Endothelial cell of umbilical vein (primary cell): ENCODE data around the gene CUX1. TPM values are rescaled to one million over a fixed set of nuclear protein-coding genes. Genes with fewer than 3 reads are reported as not detected.
"Not testable (repeated sequence)": the region's sequence is repeated elsewhere in the genome, so short reads cannot be mapped to it uniquely, and the experiment has no call there.

ENCODE experiments used
- BruUV-seq: library from RNA; stranded (reverse); fragments of 400-500 nt; replicated peaks from 2 replicates; lab custom pipeline; 2021; lab: Mats Ljungman, UMichigan
- CTCF ChIA-PET: fragments of 300-600, 350-600 bp; sonication (Branson Sonifier 250); formaldehyde crosslinking; loops from one replicate; lab custom pipeline; 2021; ENCODE audit warnings: antibody characterized with exemption, inconsistent platforms; lab: Charles Lee
- POLR2A ChIA-PET: fragments of 300-600, 350-600 bp; sonication (Branson Sonifier 250); formaldehyde crosslinking; loops from one replicate; lab custom pipeline; 2021; ENCODE audit warnings: antibody characterized with exemption, inconsistent platforms; lab: Charles Lee
- DNase-seq: peaks from one replicate; pipeline ENCODE4 v3.0.0-alpha.2; 2011; ENCODE audit warnings: low read depth, low spot score
- FAIRE-seq: peaks from 2 replicates; lab custom pipeline; 2011; peaks lifted over from hg19 to GRCh38; lab: Jason Lieb, UNC
- H2AFZ ChIP-seq: 2 replicates; pipeline ENCODE4 v1.6.0; 2012; ENCODE audit warnings: low read depth, low read length, control low read depth, inconsistent platforms
- H3K27ac ChIP-seq: 2 replicates; pipeline ENCODE4 v1.5.1; 2011; ENCODE audit warnings: low read depth, mild to moderate bottlenecking, control low read depth, low read length, moderate library complexity; ENCODE audit not compliant: insufficient read depth
- H3K27me3 ChIP-seq, 2 experiments: 2 replicates each; pipeline versions ENCODE4 v1.6.0 to v1.6.1; 2011; ENCODE audit warnings: low read length in 2 of 2, mixed read lengths in 1 of 2; ENCODE audit not compliant: control insufficient read depth in 2 of 2, insufficient read depth in 2 of 2
- H3K36me3 ChIP-seq, 2 experiments: 2 replicates in 1 of 2; 3 replicates in 1 of 2; pipeline ENCODE4 v1.5.1; 2011; ENCODE audit warnings: low read length in 2 of 2, mild to moderate bottlenecking in 1 of 2, moderate library complexity in 1 of 2; ENCODE audit not compliant: control insufficient read depth in 2 of 2, insufficient read depth in 2 of 2; ENCODE audit errors: extremely low read depth in 1 of 2
- H3K4me1 ChIP-seq: 3 replicates; pipeline ENCODE4 v1.5.1; 2011; ENCODE audit warnings: mild to moderate bottlenecking, low read length; ENCODE audit not compliant: control insufficient read depth, insufficient read depth; ENCODE audit errors: extremely low read depth
- H3K4me2 ChIP-seq: 2 replicates; pipeline ENCODE4 v1.6.1; 2011; ENCODE audit warnings: low read length, control low read depth, mixed read lengths; ENCODE audit not compliant: insufficient read depth
- H3K4me3 ChIP-seq, 3 experiments: fragments of 200-600 bp in 1 of 3; sonication (generic), shearing (Covaris generic) in 1 of 3; replicated peaks in 1 of 3; 2 replicates each; pipeline ENCODE4 v1.5.1; 2011 to 2016; ENCODE audit warnings: control low read depth in 3 of 3, low read length in 3 of 3, mild to moderate bottlenecking in 2 of 3, inconsistent platforms in 1 of 3, low read depth in 1 of 3, moderate library complexity in 1 of 3; ENCODE audit not compliant: insufficient read depth in 1 of 3
- H3K79me2 ChIP-seq: 2 replicates; pipeline ENCODE4 v1.6.0; 2012; ENCODE audit warnings: low read length, inconsistent platforms; ENCODE audit not compliant: control insufficient read depth, insufficient read depth
- H3K9ac ChIP-seq: replicated peaks from 2 replicates; pipeline ENCODE3; 2011; ENCODE audit warnings: low read length, control low read depth; ENCODE audit not compliant: insufficient read depth; ENCODE audit errors: extremely low read depth
- H3K9me1 ChIP-seq: replicated peaks from 3 replicates; pipeline ENCODE4 v1.6.0; 2011; ENCODE audit warnings: mild to moderate bottlenecking, low read length; ENCODE audit not compliant: control insufficient read depth, insufficient read depth; ENCODE audit errors: extremely low read depth
- H3K9me3 ChIP-seq: replicated peaks from 2 replicates; pipeline ENCODE4 v1.5.1; 2012; ENCODE audit warnings: low read length, inconsistent platforms; ENCODE audit not compliant: control insufficient read depth, insufficient read depth
- H4K20me1 ChIP-seq: replicated peaks from 2 replicates; pipeline ENCODE3; 2011; ENCODE audit warnings: mild to moderate bottlenecking, low read length; ENCODE audit not compliant: control insufficient read depth, insufficient read depth; ENCODE audit errors: extremely low read depth
- EZH2 ChIP-seq: IDR thresholded peaks from 2 replicates; pipeline ENCODE4 v1.6.1; 2012; ENCODE audit warnings: borderline replicate concordance, low read depth, mild to moderate bottlenecking, moderate library complexity, low read length, inconsistent platforms; ENCODE audit not compliant: severe bottlenecking
- GATA2 ChIP-seq: IDR thresholded peaks from 2 replicates; pipeline ENCODE4 v1.7.0; 2011; ENCODE audit warnings: low read depth, mild to moderate bottlenecking, moderate library complexity, mixed read lengths, low read length; ENCODE audit not compliant: insufficient read length, insufficient read depth
- MYC ChIP-seq: IDR thresholded peaks from one replicate; pipeline ENCODE4 v1.6.1; 2011; ENCODE audit warnings: mild to moderate bottlenecking, low read depth, low read length
- POLR2A ChIP-seq: IDR thresholded peaks from 2 replicates; pipeline ENCODE4 v1.6.1; 2012; ENCODE audit warnings: low read depth, mild to moderate bottlenecking, control low read depth, low read length
- dilution Hi-C: fragments of 300-500 bp; cut with MboI; formaldehyde crosslinking; loops from one replicate; pipeline ENCODE4 v1.15.0; 2019; ENCODE audit warnings: low sequenced_read_pairs; ENCODE audit not compliant: extremely low pct_ligation_motif_present
- intact Hi-C: fragments of 100-400 bp; cut with micrococcal nuclease; formaldehyde crosslinking; loops from one replicate; pipeline ENCODE4 v1.10.0; 2022
- polyA plus RNA-seq, 4 experiments: library from polyadenylated mRNA; depleted of rRNA in 3 of 4; stranded (reverse) in 3 of 4; unstranded in 1 of 4; fragments of >200 nt; gene quantifications; 2 replicates each; pipeline versions ENCODE4 v1.2.1 to v1.2.3, GENCODE V29; 2011 to 2012; ENCODE audit warnings: missing spikeins in 1 of 4
- total RNA-seq: library from RNA; stranded (reverse); gene quantifications from 2 replicates; pipeline ENCODE4 v1.2.3, GENCODE V29; 2021

CUX1 gene
- total and polyA plus RNA-seq, 2 donors (not counting 3 experiments of a cell fraction or from before 2014, with no cell fraction given), result 13.8 to 49.8 TPM

- no peaks in the 10 kb centered on the region for H4K20me1 ChIP-seq
- no TSS peak for BruUV-seq
- POLR2A ChIA-PET, result no interaction called here
- H3K4me2 ChIP-seq, result no peak overlapping the region
- no peak overlapping the region for H3K9ac ChIP-seq
- H3K79me2 ChIP-seq, result peaks cover 1% of the 10 kb centered on the region
- DNase-seq (no peak), FAIRE-seq (no peak)
- H3K36me3 ChIP-seq, result no peaks in the 10 kb centered on the region
- H3K9me3 ChIP-seq, result no peaks in the 10 kb centered on the region
- no peak overlapping the region for H3K4me3 ChIP-seq
- H3K27ac ChIP-seq, result no peak overlapping the region
- H3K27me3 ChIP-seq, result no peaks in the 10 kb centered on the region
- intact Hi-C loops (no loop called here), dilution Hi-C loops (no loop called here)
- TF ChIP-seq EZH2 (no peak), MYC (no peak), GATA2 (no peak), POLR2A (no peak)
- CTCF ChIA-PET, result no interaction called here
- no peak overlapping the region for H2AFZ ChIP-seq
- no peaks in the 10 kb centered on the region for H3K9me1 ChIP-seq
- peaks cover 5% of the 10 kb centered on the region for H3K4me1 ChIP-seq
Observed at GRCh38 chr7:101929256-101929655, 111.8 kb downstream of the CUX1 start.

- POLR2A ChIA-PET, H3K27me3 ChIP-seq, H3K4me1 ChIP-seq, FAIRE-seq, dilution Hi-C loops, H4K20me1 ChIP-seq, H3K9me1 ChIP-seq, H3K27ac ChIP-seq, H3K4me3 ChIP-seq, H3K9me3 ChIP-seq, DNase-seq, H3K9ac ChIP-seq, H3K4me2 ChIP-seq, CTCF ChIA-PET, H3K79me2 ChIP-seq, BruUV-seq, H2AFZ ChIP-seq, H3K36me3 ChIP-seq, intact Hi-C loops: not testable (repeated sequence)
Observed at GRCh38 chr7:101929911-101930310, 112.5 kb downstream of the CUX1 start.
